ENCODE results near the gene MYO5A. TPM values are rescaled to one million over a fixed set of nuclear protein-coding genes. Genes with fewer than 3 reads are reported as not detected.

MYO5A gene
- total RNA-seq, 4 donors from 2014 or later = 10.9 to 151 (median 17.0) TPM

GRCh38 chr15:52406601-52407000 lies 122.1 kb downstream of the MYO5A start:
- no peak overlapping the region for H3K4me3 ChIP-seq
- intact Hi-C loops (cut with DNase I; ENCODE audit: low total_unique reads) = no loop called here
- no peaks in the 10 kb centered on the region for H3K4me1 ChIP-seq
- H3K36me3 ChIP-seq = peaks cover 0 to 3% (median 0%) of the 10 kb centered on the region in 4 donors
- no peaks in the 10 kb centered on the region for H3K27me3 ChIP-seq
- TF ChIP-seq POLR2AphosphoS5 (IDR thresholded peaks at IDR 0.05) (no peak), CTCF (IDR thresholded peaks at IDR 0.05) (no peak), EP300 (IDR thresholded peaks at IDR 0.05; ENCODE audit: low read depth) (no peak), POLR2A (IDR thresholded peaks at IDR 0.05) (no peak)
- H3K9me3 ChIP-seq = no peaks in the 10 kb centered on the region
- H3K27ac ChIP-seq = no peak overlapping the region
- no peak for DNase-seq
- in situ Hi-C loops (cut with MboI; ENCODE audit: low pct_ligation_motif_present in 1 of 4, low pct_unique_long_range_greater_than_20kb in 1 of 4, low sequenced_read_pairs in 3 of 4) = no loop called here
- WGBS, 2 donors (ENCODE audit: low coverage in 1 of 2) = 78 to 87% methylated on average over 2 of the region's 2 CpGs

GRCh38 chr15:52405856-52406255 lies 122.8 kb downstream of the MYO5A start:
- TF ChIP-seq CTCF (IDR thresholded peaks at IDR 0.05) (no peak), POLR2A (IDR thresholded peaks at IDR 0.05) (no peak), POLR2AphosphoS5 (IDR thresholded peaks at IDR 0.05) (no peak), EP300 (IDR thresholded peaks at IDR 0.05; ENCODE audit: low read depth) (no peak)
- no peak for DNase-seq
- Histone ChIP-seq H3K36me3 (peaks cover 0 to 3% (median 0%) of the 10 kb centered on the region in 4 donors), H3K9me3 (no peaks in the 10 kb centered on the region), H3K27ac (no peak overlapping the region), H3K4me3 (no peak overlapping the region), H3K4me1 (no peaks in the 10 kb centered on the region), H3K27me3 (no peaks in the 10 kb centered on the region)
- intact Hi-C loops (cut with DNase I; ENCODE audit: low total_unique reads) = no loop called here
- in situ Hi-C loops (cut with MboI; ENCODE audit: low pct_ligation_motif_present in 1 of 4, low pct_unique_long_range_greater_than_20kb in 1 of 4, low sequenced_read_pairs in 3 of 4) = no loop called here
- WGBS, 2 donors (ENCODE audit: low coverage in 1 of 2) = 83 to 100% methylated on average over 3 of the region's 3 CpGs

GRCh38 chr15:52397118-52397517 lies 131.6 kb downstream of the MYO5A start:
- WGBS, 2 donors (ENCODE audit: low coverage in 1 of 2) = 94 to 96% methylated on average over 3 to 5 of the region's 5 CpGs
- DNase-seq = no peak
- Histone ChIP-seq H3K36me3 (no peaks in the 10 kb centered on the region), H3K27me3 (no peaks in the 10 kb centered on the region), H3K27ac (no peak overlapping the region), H3K4me1 (no peaks in the 10 kb centered on the region), H3K4me3 (no peak overlapping the region), H3K9me3 (no peaks in the 10 kb centered on the region)
- TF ChIP-seq EP300 (IDR thresholded peaks at IDR 0.05; ENCODE audit: low read depth) (no peak), POLR2A (IDR thresholded peaks at IDR 0.05) (no peak), CTCF (IDR thresholded peaks at IDR 0.05) (no peak), POLR2AphosphoS5 (IDR thresholded peaks at IDR 0.05) (no peak)
- intact Hi-C loops (cut with DNase I; ENCODE audit: low total_unique reads) (no loop called here), in situ Hi-C loops (cut with MboI; ENCODE audit: low pct_ligation_motif_present in 1 of 4, low pct_unique_long_range_greater_than_20kb in 1 of 4, low sequenced_read_pairs in 3 of 4) (no loop called here)

GRCh38 chr15:52394118-52394517 lies 134.6 kb downstream of the MYO5A start:
- H3K27ac ChIP-seq = no peak overlapping the region
- in situ Hi-C loops (cut with MboI; ENCODE audit: low pct_ligation_motif_present in 1 of 4, low pct_unique_long_range_greater_than_20kb in 1 of 4, low sequenced_read_pairs in 3 of 4) = no loop called here
- DNase-seq = no peak
- H3K9me3 ChIP-seq = no peaks in the 10 kb centered on the region
- TF ChIP-seq POLR2A (IDR thresholded peaks at IDR 0.05) (no peak), POLR2AphosphoS5 (IDR thresholded peaks at IDR 0.05) (no peak), CTCF (IDR thresholded peaks at IDR 0.05) (no peak), EP300 (IDR thresholded peaks at IDR 0.05; ENCODE audit: low read depth) (no peak)
- H3K36me3 ChIP-seq = peaks cover 0 to 6% (median 0%) of the 10 kb centered on the region in 4 donors
- intact Hi-C loops (cut with DNase I; ENCODE audit: low total_unique reads) = no loop called here
- H3K4me1 ChIP-seq = no peaks in the 10 kb centered on the region
- WGBS, 2 donors (ENCODE audit: low coverage in 1 of 2) = 61 to 70% methylated on average over 2 to 3 of the region's 3 CpGs
- H3K27me3 ChIP-seq = no peaks in the 10 kb centered on the region
- H3K4me3 ChIP-seq = no peak overlapping the region

Measured in transverse colon (tissue), 4 donors.